K562 (cell line): ENCODE measurements around the gene RPL10A. TPM values are rescaled to one million over a fixed set of nuclear protein-coding genes. Genes with fewer than 3 reads are reported as not detected.

Experiments used
- ATF7 ChIP-seq: fragments of 450-650 bp; IDR thresholded peaks from 2 replicates; pipeline ENCODE4 v1.7.1; 2014; ENCODE audit warnings: mild to moderate bottlenecking, moderate library complexity
- CSDE1 ChIP-seq, 2 experiments: fragments of 450-650 bp; IDR thresholded peaks; 2 replicates each; pipeline ENCODE4 v1.6.1; 2016; ENCODE audit warnings: mild to moderate bottlenecking in 1 of 2
- KLF10 ChIP-seq: fragments of 250-450 bp; sonication (Bioruptor Pico); IDR thresholded peaks from 2 replicates; pipeline ENCODE4 v1.6.1; 2021; ENCODE audit warnings: matching md5 sums
- SAP30 ChIP-seq: fragments of 200-600 bp; sonication (generic); IDR thresholded peaks from 2 replicates; pipeline ENCODE4 v1.6.1; 2012; ENCODE audit warnings: borderline replicate concordance, low read depth, mild to moderate bottlenecking, moderate library complexity, low read length, control low read depth, inconsistent platforms; ENCODE audit not compliant: insufficient read depth, poor library complexity, severe bottlenecking
- TFAM ChIP-seq: fragments of 250-450 bp; sonication (Bioruptor Pico); conservative IDR thresholded peaks from 2 replicates; pipeline ENCODE4 v1.5.0; 2021; ENCODE audit warnings: mild to moderate bottlenecking, moderate library complexity
- ZFX ChIP-seq: sonication (generic); formaldehyde crosslinking; IDR thresholded peaks from 2 replicates; pipeline ENCODE4 v1.8.0; 2022; ENCODE audit warnings: mild to moderate bottlenecking, missing genetic modification reagents, moderate library complexity
- ZNF239 ChIP-seq: fragments of 250-450 bp; sonication (Bioruptor Pico); IDR thresholded peaks from 2 replicates; pipeline ENCODE4 v1.4.0; 2020; ENCODE audit warnings: mild to moderate bottlenecking
- ZNF436 ChIP-seq: fragments of 250-450, 450-650 bp; sonication (Bioruptor Pico); formaldehyde crosslinking; IDR thresholded peaks from 2 replicates; pipeline ENCODE4 v1.7.0; 2020; ENCODE audit warnings: mild to moderate bottlenecking
- polyA plus RNA-seq, 8 experiments: library from polyadenylated mRNA; depleted of rRNA in 4 of 8; stranded (reverse) in 5 of 8; unstranded in 3 of 8; fragments of >200 nt; fragmentation: Nextera tagmentation in 2 of 8; fragmentation: Illumina TruSeq in 1 of 8; extraction: Ambion mirVana in 2 of 8; extraction: Trizol in 1 of 8; gene quantifications; 2 replicates each; pipeline versions ENCODE4 v1.2.1 to v1.2.3, GENCODE V29; 2011 to 2014; ENCODE audit warnings: inconsistent platforms in 1 of 8, missing spikeins in 1 of 8
- total RNA-seq, 7 experiments: library from RNA; depleted of rRNA in 6 of 7; stranded (reverse); fragments of >200 nt in 6 of 7; fragmentation: Illumina TruSeq in 2 of 7; extraction: Trizol in 2 of 7; gene quantifications; 2 replicates each; pipeline versions ENCODE4 v1.2.1 to v1.2.3, GENCODE V29; 2011 to 2021; ENCODE audit warnings: low replicate concordance in 1 of 7
- TF ChIP-seq, protein P1 (sequence below), 3 experiments: IDR thresholded peaks in 2 of 3; conservative IDR thresholded peaks in 1 of 3; 2 replicates each; pipeline ENCODE4 v1.5.1; 2011 to 2012; ENCODE audit warnings: low read length in 3 of 3, mild to moderate bottlenecking in 3 of 3, control low read depth in 2 of 3, improper control_type of control experiment in 1 of 3, inconsistent platforms in 1 of 3, low read depth in 1 of 3, mixed read lengths in 1 of 3, moderate library complexity in 1 of 3; ENCODE audit not compliant: insufficient read depth in 2 of 3
- TF ChIP-seq, protein P2 (sequence below): fragments of 200-600 bp; sonication (generic); IDR thresholded peaks from one replicate; pipeline ENCODE4 v1.6.1; 2012; ENCODE audit warnings: mild to moderate bottlenecking, low read depth, low read length, inconsistent platforms
- TF ChIP-seq, protein P3 (sequence below): fragments of 450-650 bp; IDR thresholded peaks from 2 replicates; pipeline ENCODE4 v1.7.0; 2016; ENCODE audit warnings: borderline replicate concordance
- TF ChIP-seq, protein P4 (sequence below): fragments of 450-650 bp; IDR thresholded peaks from 2 replicates; pipeline ENCODE4 v1.6.1; 2016; ENCODE audit warnings: low read depth, mild to moderate bottlenecking, moderate library complexity

RPL10A gene
- total and polyA plus RNA-seq, 9 of the 15 experiments (the other 6 are each of a cell fraction or from before 2014, with no cell fraction given), result 1,589 to 3,237 (median 2,116) TPM

DNA sequence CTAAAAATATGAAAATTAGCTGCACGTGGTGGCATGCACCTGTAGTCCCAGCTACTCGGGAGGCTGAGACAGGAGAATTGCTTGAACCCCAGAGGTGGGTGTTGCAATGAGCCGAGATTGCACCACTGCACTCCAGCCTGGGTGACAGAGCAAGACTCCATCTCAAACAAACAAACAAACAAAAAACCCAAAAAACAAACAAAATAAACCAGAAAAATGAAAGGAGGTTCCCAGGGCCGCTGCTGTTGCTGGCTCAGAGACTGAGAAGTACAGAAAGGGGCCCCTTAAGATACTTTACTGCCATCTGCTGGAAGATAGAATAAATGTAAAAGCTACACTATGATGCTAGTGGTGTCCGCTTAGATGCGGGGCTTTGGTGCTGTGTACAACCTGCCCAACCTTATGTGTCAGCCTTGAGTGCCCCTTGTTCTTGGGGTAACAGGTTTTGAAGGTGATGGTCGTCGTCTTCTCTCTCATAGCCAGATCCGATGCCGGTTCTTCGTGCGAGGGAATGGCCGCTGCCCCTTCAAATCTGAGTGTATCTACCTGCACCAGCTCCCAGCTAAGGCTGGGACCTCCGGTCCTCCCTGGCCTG, 18.8 kb upstream of the RPL10A start (continued):
- TF ChIP-seq, protein P1, sequence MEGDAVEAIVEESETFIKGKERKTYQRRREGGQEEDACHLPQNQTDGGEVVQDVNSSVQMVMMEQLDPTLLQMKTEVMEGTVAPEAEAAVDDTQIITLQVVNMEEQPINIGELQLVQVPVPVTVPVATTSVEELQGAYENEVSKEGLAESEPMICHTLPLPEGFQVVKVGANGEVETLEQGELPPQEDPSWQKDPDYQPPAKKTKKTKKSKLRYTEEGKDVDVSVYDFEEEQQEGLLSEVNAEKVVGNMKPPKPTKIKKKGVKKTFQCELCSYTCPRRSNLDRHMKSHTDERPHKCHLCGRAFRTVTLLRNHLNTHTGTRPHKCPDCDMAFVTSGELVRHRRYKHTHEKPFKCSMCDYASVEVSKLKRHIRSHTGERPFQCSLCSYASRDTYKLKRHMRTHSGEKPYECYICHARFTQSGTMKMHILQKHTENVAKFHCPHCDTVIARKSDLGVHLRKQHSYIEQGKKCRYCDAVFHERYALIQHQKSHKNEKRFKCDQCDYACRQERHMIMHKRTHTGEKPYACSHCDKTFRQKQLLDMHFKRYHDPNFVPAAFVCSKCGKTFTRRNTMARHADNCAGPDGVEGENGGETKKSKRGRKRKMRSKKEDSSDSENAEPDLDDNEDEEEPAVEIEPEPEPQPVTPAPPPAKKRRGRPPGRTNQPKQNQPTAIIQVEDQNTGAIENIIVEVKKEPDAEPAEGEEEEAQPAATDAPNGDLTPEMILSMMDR (IDR thresholded peaks at IDR 0.05 in 2 of 3, conservative IDR thresholded peaks at IDR 0.05 in 1 of 3; ENCODE audit: insufficient read depth in 2 of 3, low read depth in 1 of 3, low read length in 3 of 3), result peak; percentile 82 to 97 (median 87)
- TF ChIP-seq SAP30, result no peak
- TF ChIP-seq ATF7, result no peak
- no peak for TF ChIP-seq ZFX (CRISPR knock-in tag)
- no peak for TF ChIP-seq TFAM (CRISPR knock-in tag)
- TF ChIP-seq KLF10, result no peak
- TF ChIP-seq, protein P2, sequence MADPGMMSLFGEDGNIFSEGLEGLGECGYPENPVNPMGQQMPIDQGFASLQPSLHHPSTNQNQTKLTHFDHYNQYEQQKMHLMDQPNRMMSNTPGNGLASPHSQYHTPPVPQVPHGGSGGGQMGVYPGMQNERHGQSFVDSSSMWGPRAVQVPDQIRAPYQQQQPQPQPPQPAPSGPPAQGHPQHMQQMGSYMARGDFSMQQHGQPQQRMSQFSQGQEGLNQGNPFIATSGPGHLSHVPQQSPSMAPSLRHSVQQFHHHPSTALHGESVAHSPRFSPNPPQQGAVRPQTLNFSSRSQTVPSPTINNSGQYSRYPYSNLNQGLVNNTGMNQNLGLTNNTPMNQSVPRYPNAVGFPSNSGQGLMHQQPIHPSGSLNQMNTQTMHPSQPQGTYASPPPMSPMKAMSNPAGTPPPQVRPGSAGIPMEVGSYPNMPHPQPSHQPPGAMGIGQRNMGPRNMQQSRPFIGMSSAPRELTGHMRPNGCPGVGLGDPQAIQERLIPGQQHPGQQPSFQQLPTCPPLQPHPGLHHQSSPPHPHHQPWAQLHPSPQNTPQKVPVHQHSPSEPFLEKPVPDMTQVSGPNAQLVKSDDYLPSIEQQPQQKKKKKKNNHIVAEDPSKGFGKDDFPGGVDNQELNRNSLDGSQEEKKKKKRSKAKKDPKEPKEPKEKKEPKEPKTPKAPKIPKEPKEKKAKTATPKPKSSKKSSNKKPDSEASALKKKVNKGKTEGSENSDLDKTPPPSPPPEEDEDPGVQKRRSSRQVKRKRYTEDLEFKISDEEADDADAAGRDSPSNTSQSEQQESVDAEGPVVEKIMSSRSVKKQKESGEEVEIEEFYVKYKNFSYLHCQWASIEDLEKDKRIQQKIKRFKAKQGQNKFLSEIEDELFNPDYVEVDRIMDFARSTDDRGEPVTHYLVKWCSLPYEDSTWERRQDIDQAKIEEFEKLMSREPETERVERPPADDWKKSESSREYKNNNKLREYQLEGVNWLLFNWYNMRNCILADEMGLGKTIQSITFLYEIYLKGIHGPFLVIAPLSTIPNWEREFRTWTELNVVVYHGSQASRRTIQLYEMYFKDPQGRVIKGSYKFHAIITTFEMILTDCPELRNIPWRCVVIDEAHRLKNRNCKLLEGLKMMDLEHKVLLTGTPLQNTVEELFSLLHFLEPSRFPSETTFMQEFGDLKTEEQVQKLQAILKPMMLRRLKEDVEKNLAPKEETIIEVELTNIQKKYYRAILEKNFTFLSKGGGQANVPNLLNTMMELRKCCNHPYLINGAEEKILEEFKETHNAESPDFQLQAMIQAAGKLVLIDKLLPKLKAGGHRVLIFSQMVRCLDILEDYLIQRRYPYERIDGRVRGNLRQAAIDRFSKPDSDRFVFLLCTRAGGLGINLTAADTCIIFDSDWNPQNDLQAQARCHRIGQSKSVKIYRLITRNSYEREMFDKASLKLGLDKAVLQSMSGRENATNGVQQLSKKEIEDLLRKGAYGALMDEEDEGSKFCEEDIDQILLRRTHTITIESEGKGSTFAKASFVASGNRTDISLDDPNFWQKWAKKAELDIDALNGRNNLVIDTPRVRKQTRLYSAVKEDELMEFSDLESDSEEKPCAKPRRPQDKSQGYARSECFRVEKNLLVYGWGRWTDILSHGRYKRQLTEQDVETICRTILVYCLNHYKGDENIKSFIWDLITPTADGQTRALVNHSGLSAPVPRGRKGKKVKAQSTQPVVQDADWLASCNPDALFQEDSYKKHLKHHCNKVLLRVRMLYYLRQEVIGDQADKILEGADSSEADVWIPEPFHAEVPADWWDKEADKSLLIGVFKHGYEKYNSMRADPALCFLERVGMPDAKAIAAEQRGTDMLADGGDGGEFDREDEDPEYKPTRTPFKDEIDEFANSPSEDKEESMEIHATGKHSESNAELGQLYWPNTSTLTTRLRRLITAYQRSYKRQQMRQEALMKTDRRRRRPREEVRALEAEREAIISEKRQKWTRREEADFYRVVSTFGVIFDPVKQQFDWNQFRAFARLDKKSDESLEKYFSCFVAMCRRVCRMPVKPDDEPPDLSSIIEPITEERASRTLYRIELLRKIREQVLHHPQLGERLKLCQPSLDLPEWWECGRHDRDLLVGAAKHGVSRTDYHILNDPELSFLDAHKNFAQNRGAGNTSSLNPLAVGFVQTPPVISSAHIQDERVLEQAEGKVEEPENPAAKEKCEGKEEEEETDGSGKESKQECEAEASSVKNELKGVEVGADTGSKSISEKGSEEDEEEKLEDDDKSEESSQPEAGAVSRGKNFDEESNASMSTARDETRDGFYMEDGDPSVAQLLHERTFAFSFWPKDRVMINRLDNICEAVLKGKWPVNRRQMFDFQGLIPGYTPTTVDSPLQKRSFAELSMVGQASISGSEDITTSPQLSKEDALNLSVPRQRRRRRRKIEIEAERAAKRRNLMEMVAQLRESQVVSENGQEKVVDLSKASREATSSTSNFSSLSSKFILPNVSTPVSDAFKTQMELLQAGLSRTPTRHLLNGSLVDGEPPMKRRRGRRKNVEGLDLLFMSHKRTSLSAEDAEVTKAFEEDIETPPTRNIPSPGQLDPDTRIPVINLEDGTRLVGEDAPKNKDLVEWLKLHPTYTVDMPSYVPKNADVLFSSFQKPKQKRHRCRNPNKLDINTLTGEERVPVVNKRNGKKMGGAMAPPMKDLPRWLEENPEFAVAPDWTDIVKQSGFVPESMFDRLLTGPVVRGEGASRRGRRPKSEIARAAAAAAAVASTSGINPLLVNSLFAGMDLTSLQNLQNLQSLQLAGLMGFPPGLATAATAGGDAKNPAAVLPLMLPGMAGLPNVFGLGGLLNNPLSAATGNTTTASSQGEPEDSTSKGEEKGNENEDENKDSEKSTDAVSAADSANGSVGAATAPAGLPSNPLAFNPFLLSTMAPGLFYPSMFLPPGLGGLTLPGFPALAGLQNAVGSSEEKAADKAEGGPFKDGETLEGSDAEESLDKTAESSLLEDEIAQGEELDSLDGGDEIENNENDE, result no peak
- TF ChIP-seq, protein P3, sequence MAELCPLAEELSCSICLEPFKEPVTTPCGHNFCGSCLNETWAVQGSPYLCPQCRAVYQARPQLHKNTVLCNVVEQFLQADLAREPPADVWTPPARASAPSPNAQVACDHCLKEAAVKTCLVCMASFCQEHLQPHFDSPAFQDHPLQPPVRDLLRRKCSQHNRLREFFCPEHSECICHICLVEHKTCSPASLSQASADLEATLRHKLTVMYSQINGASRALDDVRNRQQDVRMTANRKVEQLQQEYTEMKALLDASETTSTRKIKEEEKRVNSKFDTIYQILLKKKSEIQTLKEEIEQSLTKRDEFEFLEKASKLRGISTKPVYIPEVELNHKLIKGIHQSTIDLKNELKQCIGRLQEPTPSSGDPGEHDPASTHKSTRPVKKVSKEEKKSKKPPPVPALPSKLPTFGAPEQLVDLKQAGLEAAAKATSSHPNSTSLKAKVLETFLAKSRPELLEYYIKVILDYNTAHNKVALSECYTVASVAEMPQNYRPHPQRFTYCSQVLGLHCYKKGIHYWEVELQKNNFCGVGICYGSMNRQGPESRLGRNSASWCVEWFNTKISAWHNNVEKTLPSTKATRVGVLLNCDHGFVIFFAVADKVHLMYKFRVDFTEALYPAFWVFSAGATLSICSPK, result no peak
- no peak for TF ChIP-seq ZNF239 (CRISPR knock-in tag)
- TF ChIP-seq ZNF436 (CRISPR knock-in tag), result no peak
- TF ChIP-seq, protein P4, sequence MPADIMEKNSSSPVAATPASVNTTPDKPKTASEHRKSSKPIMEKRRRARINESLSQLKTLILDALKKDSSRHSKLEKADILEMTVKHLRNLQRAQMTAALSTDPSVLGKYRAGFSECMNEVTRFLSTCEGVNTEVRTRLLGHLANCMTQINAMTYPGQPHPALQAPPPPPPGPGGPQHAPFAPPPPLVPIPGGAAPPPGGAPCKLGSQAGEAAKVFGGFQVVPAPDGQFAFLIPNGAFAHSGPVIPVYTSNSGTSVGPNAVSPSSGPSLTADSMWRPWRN, result no peak
- no peak for TF ChIP-seq CSDE1 (IDR thresholded peaks at IDR 0.05)
